ENCODE results near the gene KNTC1. TPM values are rescaled to one million over a fixed set of nuclear protein-coding genes. Genes with fewer than 3 reads are reported as not detected.

KNTC1 gene
- total and polyA plus RNA-seq, 2 of the 13 experiments (the other 11 are each of a cell fraction or from before 2014, with no cell fraction given): 45.1 to 57.6 TPM

DNA sequence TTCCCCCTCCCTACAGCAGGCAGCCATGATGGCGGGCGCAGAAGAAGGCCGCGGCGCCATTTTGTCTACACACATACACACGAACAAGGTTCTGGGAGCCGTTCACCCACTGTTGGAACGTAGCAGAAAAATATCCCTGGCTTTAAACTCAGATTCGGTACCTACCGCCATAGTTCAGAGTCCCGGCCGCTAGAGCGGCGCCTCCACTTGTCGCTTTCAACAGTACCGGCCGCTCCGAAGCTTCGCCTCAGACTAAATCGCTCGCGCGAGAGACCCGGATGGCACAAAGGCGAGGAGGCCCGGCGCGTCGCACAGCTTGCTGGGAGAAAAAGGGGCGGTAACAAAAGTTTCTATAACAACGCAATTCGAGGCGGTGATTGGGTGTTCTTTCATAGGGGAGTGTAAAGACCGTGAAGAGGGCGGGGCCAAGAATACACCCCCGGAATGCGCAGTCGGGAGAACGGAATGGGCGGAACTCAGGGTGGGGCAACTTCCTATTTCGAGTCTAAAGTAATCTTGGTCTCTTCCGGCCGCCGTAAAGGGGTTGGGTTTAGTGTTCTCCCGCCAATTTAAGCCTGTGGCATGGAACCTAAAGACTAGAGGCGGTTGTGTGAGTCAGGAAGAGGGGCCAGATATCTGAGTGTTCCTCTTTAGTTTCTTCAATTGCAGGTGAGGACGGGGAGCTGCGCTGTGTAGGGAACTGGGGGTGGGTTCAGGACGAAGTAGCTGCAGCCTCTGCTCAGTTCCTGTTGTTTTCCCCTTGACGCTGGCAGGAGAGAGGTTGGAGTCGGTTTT, at the start of gene KNTC1, which contains the start of gene RSRC2 (continued):
- TF ChIP-seq THAP9 (CRISPR knock-in tag; IDR thresholded peaks at IDR 0.05; ENCODE audit: borderline replicate concordance): peak; percentile 99
- TF ChIP-seq KMT2B (CRISPR knock-in tag; IDR thresholded peaks at IDR 0.05): peak; percentile 88
- peak; percentile 45 for TF ChIP-seq FOSL2 (CRISPR knock-in tag; IDR thresholded peaks at IDR 0.05)
- TF ChIP-seq, protein P1, sequence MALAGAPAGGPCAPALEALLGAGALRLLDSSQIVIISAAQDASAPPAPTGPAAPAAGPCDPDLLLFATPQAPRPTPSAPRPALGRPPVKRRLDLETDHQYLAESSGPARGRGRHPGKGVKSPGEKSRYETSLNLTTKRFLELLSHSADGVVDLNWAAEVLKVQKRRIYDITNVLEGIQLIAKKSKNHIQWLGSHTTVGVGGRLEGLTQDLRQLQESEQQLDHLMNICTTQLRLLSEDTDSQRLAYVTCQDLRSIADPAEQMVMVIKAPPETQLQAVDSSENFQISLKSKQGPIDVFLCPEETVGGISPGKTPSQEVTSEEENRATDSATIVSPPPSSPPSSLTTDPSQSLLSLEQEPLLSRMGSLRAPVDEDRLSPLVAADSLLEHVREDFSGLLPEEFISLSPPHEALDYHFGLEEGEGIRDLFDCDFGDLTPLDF (CRISPR knock-in tag; IDR thresholded peaks at IDR 0.05): peak; percentile 99
- TF ChIP-seq ATF2 (CRISPR knock-in tag; IDR thresholded peaks at IDR 0.05): peak; percentile 47
- TF ChIP-seq, protein P2, sequence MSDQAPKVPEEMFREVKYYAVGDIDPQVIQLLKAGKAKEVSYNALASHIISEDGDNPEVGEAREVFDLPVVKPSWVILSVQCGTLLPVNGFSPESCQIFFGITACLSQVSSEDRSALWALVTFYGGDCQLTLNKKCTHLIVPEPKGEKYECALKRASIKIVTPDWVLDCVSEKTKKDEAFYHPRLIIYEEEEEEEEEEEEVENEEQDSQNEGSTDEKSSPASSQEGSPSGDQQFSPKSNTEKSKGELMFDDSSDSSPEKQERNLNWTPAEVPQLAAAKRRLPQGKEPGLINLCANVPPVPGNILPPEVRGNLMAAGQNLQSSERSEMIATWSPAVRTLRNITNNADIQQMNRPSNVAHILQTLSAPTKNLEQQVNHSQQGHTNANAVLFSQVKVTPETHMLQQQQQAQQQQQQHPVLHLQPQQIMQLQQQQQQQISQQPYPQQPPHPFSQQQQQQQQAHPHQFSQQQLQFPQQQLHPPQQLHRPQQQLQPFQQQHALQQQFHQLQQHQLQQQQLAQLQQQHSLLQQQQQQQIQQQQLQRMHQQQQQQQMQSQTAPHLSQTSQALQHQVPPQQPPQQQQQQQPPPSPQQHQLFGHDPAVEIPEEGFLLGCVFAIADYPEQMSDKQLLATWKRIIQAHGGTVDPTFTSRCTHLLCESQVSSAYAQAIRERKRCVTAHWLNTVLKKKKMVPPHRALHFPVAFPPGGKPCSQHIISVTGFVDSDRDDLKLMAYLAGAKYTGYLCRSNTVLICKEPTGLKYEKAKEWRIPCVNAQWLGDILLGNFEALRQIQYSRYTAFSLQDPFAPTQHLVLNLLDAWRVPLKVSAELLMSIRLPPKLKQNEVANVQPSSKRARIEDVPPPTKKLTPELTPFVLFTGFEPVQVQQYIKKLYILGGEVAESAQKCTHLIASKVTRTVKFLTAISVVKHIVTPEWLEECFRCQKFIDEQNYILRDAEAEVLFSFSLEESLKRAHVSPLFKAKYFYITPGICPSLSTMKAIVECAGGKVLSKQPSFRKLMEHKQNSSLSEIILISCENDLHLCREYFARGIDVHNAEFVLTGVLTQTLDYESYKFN (CRISPR knock-in tag; conservative IDR thresholded peaks at IDR 0.05): peak; percentile 46
- peak; percentile 39 for TF ChIP-seq SKI (IDR thresholded peaks at IDR 0.05; ENCODE audit: partially characterized antibody)
- TF ChIP-seq ZFX (CRISPR knock-in tag; IDR thresholded peaks at IDR 0.05; ENCODE audit: low read depth): peak; percentile 96
- TF ChIP-seq, protein P3, sequence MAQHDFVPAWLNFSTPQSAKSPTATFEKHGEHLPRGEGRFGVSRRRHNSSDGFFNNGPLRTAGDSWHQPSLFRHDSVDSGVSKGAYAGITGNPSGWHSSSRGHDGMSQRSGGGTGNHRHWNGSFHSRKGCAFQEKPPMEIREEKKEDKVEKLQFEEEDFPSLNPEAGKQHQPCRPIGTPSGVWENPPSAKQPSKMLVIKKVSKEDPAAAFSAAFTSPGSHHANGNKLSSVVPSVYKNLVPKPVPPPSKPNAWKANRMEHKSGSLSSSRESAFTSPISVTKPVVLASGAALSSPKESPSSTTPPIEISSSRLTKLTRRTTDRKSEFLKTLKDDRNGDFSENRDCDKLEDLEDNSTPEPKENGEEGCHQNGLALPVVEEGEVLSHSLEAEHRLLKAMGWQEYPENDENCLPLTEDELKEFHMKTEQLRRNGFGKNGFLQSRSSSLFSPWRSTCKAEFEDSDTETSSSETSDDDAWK (CRISPR knock-in tag; IDR thresholded peaks at IDR 0.05): no peak
- no peak for TF ChIP-seq ZNF260 (CRISPR knock-in tag; IDR thresholded peaks at IDR 0.05; ENCODE audit: borderline replicate concordance, low read depth)
- no peak for TF ChIP-seq ARHGAP35 (CRISPR knock-in tag; IDR thresholded peaks at IDR 0.05; ENCODE audit: borderline replicate concordance)
- TF ChIP-seq GATA4 (IDR thresholded peaks at IDR 0.05; ENCODE audit: borderline replicate concordance, low read depth): no peak
- TF ChIP-seq KMT2A (CRISPR knock-in tag; IDR thresholded peaks at IDR 0.05): peak; percentile 85
- TF ChIP-seq ZNF770 (CRISPR knock-in tag; IDR thresholded peaks at IDR 0.05): peak; percentile 26; the same call in 1 of the 2 replicates
- peak; percentile 66; the same call in 1 of the 2 replicates for TF ChIP-seq ZNF546 (CRISPR knock-in tag; conservative IDR thresholded peaks at IDR 0.05)

All from HepG2 (cell line).